ENCODE measurements around the gene LEFTY1. TPM values are rescaled to one million over a fixed set of nuclear protein-coding genes. Genes with fewer than 3 reads are reported as not detected.

Gene LEFTY1
- total RNA-seq, 2 experiments from 2014 or later: not detected

- peaks cover 73% of the 10 kb centered on the region for H3K4me1 Mint-ChIP-seq (ENCODE audit: low read depth)
- CTCF ChIA-PET: interaction anchor here (1.0 to 8.0 kb wide), 6 partner anchors 8 to 100 kb away, joined by 3 to 63 read pairs (median 5); partner anchors contain the start of genes PYCR2 and SRP9
- no peak overlapping the region for H3K27ac Mint-ChIP-seq
- ATAC-seq: no peak
- DNase-seq: peak; percentile 53
- no peak overlapping the region for H3K4me3 Mint-ChIP-seq
- no peaks in the 10 kb centered on the region for H3K27me3 Mint-ChIP-seq (ENCODE audit: low read depth)
- H3K36me3 Mint-ChIP-seq (ENCODE audit: low read depth): peaks cover 58% of the 10 kb centered on the region
- H3K9me3 Mint-ChIP-seq (ENCODE audit: insufficient read depth): no peaks in the 10 kb centered on the region
- POLR2A ChIA-PET: interaction anchor here (0.6 to 1.0 kb wide), 2 partner anchors 27 to 185 kb away, joined by 3 to 4 read pairs; partner anchors contain the start of gene H3-3A
Observed at GRCh38 chr1:225877580-225877979, 11.4 kb downstream of the LEFTY1 start.

- DNase-seq: no peak
- Mint-ChIP-seq H3K27ac (no peak overlapping the region), H3K4me1 (ENCODE audit: low read depth) (peaks cover 73% of the 10 kb centered on the region), H3K4me3 (no peak overlapping the region), H3K36me3 (ENCODE audit: low read depth) (peaks cover 59% of the 10 kb centered on the region), H3K9me3 (ENCODE audit: insufficient read depth) (no peaks in the 10 kb centered on the region), H3K27me3 (ENCODE audit: low read depth) (no peaks in the 10 kb centered on the region)
- CTCF ChIA-PET: interaction anchor here (0.8 to 8.0 kb wide), 7 partner anchors 8 to 99 kb away, joined by 3 to 63 read pairs (median 5); partner anchors contain the start of genes PYCR2 and SRP9
- POLR2A ChIA-PET: interaction anchor here (0.6 to 1.0 kb wide), 2 partner anchors 28 to 186 kb away, joined by 3 to 4 read pairs; partner anchors contain the start of gene H3-3A
- no peak for ATAC-seq
Observed at GRCh38 chr1:225876900-225877510, 11.9 kb downstream of the LEFTY1 start.

- no peak for ATAC-seq
- Mint-ChIP-seq H3K4me3 (no peak overlapping the region), H3K4me1 (ENCODE audit: low read depth) (peaks cover 69% of the 10 kb centered on the region), H3K27me3 (ENCODE audit: low read depth) (no peaks in the 10 kb centered on the region), H3K9me3 (ENCODE audit: insufficient read depth) (no peaks in the 10 kb centered on the region), H3K36me3 (ENCODE audit: low read depth) (peaks cover 70% of the 10 kb centered on the region), H3K27ac (no peak overlapping the region)
- no peak for DNase-seq
- CTCF ChIA-PET: no interaction called here
- POLR2A ChIA-PET: no interaction called here
Observed at GRCh38 chr1:225875044-225875815, 13.7 kb downstream of the LEFTY1 start.

DNA sequence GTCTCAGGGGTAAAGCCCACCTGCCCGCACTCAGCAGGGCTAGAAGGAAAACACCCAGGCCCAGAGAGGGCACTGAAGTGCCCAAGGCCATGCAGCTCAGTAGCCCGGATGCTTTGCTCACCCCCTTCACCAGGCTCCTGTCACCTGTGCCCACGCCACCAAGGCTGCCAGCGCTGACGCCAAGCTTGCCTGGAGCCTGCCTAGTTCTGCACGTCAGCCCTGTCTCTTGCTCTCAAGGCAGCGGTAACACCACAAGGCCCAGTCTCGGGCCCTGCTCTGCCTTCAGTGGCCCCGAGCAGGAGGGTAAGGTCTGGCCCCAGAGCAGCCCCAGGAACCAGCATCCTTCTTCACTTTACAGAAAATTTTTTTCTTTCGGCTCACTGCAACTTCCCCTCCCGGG lies 14.5 kb downstream of the LEFTY1 start:
- Mint-ChIP-seq H3K27me3 (ENCODE audit: low read depth) (no peaks in the 10 kb centered on the region), H3K9me3 (ENCODE audit: insufficient read depth) (no peaks in the 10 kb centered on the region), H3K36me3 (ENCODE audit: low read depth) (peaks cover 66% of the 10 kb centered on the region), H3K4me3 (no peak overlapping the region), H3K27ac (no peak overlapping the region), H3K4me1 (ENCODE audit: low read depth) (peaks cover 61% of the 10 kb centered on the region)
- DNase-seq (no peak), ATAC-seq (no peak)
- ChIA-PET POLR2A (interaction anchor here (0.5 to 0.8 kb wide), 2 partner anchors 9 to 68 kb away, joined by 3 read pairs; no protein-coding TSS in a partner anchor), CTCF (no interaction called here)

- POLR2A ChIA-PET: interaction anchor here (0.8 kb wide), 1 partner anchor 10 kb away, joined by 3 read pairs; no protein-coding TSS in a partner anchor
- no peak overlapping the region for H3K27ac Mint-ChIP-seq
- peaks cover 68% of the 10 kb centered on the region for H3K36me3 Mint-ChIP-seq (ENCODE audit: low read depth)
- H3K4me1 Mint-ChIP-seq (ENCODE audit: low read depth): peaks cover 53% of the 10 kb centered on the region
- no peaks in the 10 kb centered on the region for H3K27me3 Mint-ChIP-seq (ENCODE audit: low read depth)
- ATAC-seq (no peak), DNase-seq (no peak)
- H3K4me3 Mint-ChIP-seq: no peak overlapping the region
- CTCF ChIA-PET: interaction anchor here (1.0 kb wide), 1 partner anchor 95 kb away, joined by 3 read pairs; the partner anchor contains the start of gene SRP9
- no peaks in the 10 kb centered on the region for H3K9me3 Mint-ChIP-seq (ENCODE audit: insufficient read depth)
Observed at GRCh38 chr1:225873281-225873850, 15.6 kb downstream of the LEFTY1 start.

- ChIA-PET POLR2A (interaction anchor here (1.3 to 1.5 kb wide), 2 partner anchors 10 to 94 kb away, joined by 5 read pairs; partner anchors contain the start of genes SRP9 and TMEM63A), CTCF (interaction anchor here (0.5 to 1.5 kb wide), 4 partner anchors 10 to 1551 kb away, joined by 3 to 4 read pairs (median 3); partner anchors contain the start of gene TMEM63A)
- ATAC-seq: no peak
- Mint-ChIP-seq H3K27ac (peak overlapping the region; percentile 43), H3K4me3 (no peak overlapping the region), H3K36me3 (ENCODE audit: low read depth) (peaks cover 69% of the 10 kb centered on the region), H3K4me1 (ENCODE audit: low read depth) (peaks cover 53% of the 10 kb centered on the region), H3K9me3 (ENCODE audit: insufficient read depth) (no peaks in the 10 kb centered on the region), H3K27me3 (ENCODE audit: low read depth) (no peaks in the 10 kb centered on the region)
- DNase-seq: no peak
Observed at GRCh38 chr1:225872075-225872430, 16.9 kb downstream of the LEFTY1 start.

- ChIA-PET POLR2A (interaction anchor here (1.3 to 1.5 kb wide), 2 partner anchors 10 to 93 kb away, joined by 5 read pairs; partner anchors contain the start of genes SRP9 and TMEM63A), CTCF (interaction anchor here (0.5 to 2.1 kb wide), 6 partner anchors 9 to 1551 kb away, joined by 3 to 6 read pairs (median 4); partner anchors contain the start of gene TMEM63A)
- DNase-seq: no peak
- Mint-ChIP-seq H3K36me3 (ENCODE audit: low read depth) (peaks cover 72% of the 10 kb centered on the region), H3K9me3 (ENCODE audit: insufficient read depth) (no peaks in the 10 kb centered on the region), H3K27ac (peak overlapping the region; percentile 43), H3K4me1 (ENCODE audit: low read depth) (peaks cover 56% of the 10 kb centered on the region), H3K27me3 (ENCODE audit: low read depth) (no peaks in the 10 kb centered on the region), H3K4me3 (no peak overlapping the region)
- ATAC-seq: no peak
Observed at GRCh38 chr1:225871359-225872074, 17.4 kb downstream of the LEFTY1 start.

GRCh38 chr1:225870911-225871310 lies 18.0 kb downstream of the LEFTY1 start:
- ChIA-PET CTCF (interaction anchor here (1.0 to 2.1 kb wide), 4 partner anchors 10 to 41 kb away, joined by 3 to 6 read pairs (median 4); partner anchors contain the start of gene TMEM63A), POLR2A (no interaction called here)
- ATAC-seq: no peak
- peaks cover 73% of the 10 kb centered on the region for H3K36me3 Mint-ChIP-seq (ENCODE audit: low read depth)
- H3K27me3 Mint-ChIP-seq (ENCODE audit: low read depth): no peaks in the 10 kb centered on the region
- no peak for DNase-seq
- H3K27ac Mint-ChIP-seq: no peak overlapping the region
- H3K4me3 Mint-ChIP-seq: no peak overlapping the region
- peaks cover 56% of the 10 kb centered on the region for H3K4me1 Mint-ChIP-seq (ENCODE audit: low read depth)
- H3K9me3 Mint-ChIP-seq (ENCODE audit: insufficient read depth): no peaks in the 10 kb centered on the region

- Mint-ChIP-seq H3K27ac (no peak overlapping the region), H3K36me3 (ENCODE audit: low read depth) (peaks cover 78% of the 10 kb centered on the region), H3K9me3 (ENCODE audit: insufficient read depth) (no peaks in the 10 kb centered on the region), H3K4me1 (ENCODE audit: low read depth) (peaks cover 62% of the 10 kb centered on the region), H3K4me3 (no peak overlapping the region), H3K27me3 (ENCODE audit: low read depth) (no peaks in the 10 kb centered on the region)
- ChIA-PET CTCF (no interaction called here), POLR2A (no interaction called here)
- DNase-seq (no peak), ATAC-seq (no peak)
Observed at GRCh38 chr1:225868631-225869330, 20.2 kb downstream of the LEFTY1 start.

DNA sequence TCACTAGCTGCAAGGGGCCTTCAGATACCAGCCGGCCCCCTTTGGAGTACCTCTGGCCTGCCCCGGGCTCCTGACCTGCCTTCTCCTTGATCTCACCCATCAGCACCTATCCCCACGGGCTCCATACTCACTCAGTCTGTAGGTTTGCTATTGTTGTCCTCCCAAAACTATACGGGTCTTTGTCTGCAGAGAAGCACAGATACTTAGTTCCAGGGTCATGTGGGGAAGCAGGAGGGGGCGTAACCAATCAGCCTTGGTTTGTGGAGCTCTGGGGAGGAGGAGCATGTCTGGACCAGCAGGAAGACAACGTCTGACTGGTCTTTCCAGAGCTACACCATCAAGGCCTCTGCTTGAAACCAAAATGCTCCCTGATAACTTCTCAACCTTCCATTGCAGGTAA lies 22.0 kb downstream of the LEFTY1 start:
- Mint-ChIP-seq H3K9me3 (ENCODE audit: insufficient read depth) (no peaks in the 10 kb centered on the region), H3K4me3 (peak overlapping the region; percentile 38), H3K27ac (peak overlapping the region; percentile 76), H3K36me3 (ENCODE audit: low read depth) (peaks cover 78% of the 10 kb centered on the region), H3K27me3 (ENCODE audit: low read depth) (no peaks in the 10 kb centered on the region), H3K4me1 (ENCODE audit: low read depth) (peaks cover 52% of the 10 kb centered on the region)
- no peak for ATAC-seq
- POLR2A ChIA-PET: interaction anchor here (0.6 to 1.5 kb wide), 3 partner anchors 15 to 90 kb away, joined by 3 to 4 read pairs (median 3); partner anchors contain the start of genes SRP9 and TMEM63A
- no peak for DNase-seq
- CTCF ChIA-PET: interaction anchor here (1.0 to 2.4 kb wide), 3 partner anchors 14 to 43 kb away, joined by 4 to 9 read pairs (median 7); partner anchors contain the start of gene TMEM63A

All from activated CD8-positive, alpha-beta T cell treated with anti-CD3 and anti-CD28 coated beads, Interleukin-2, amount 10 ng/mL, durations not matched to agents 7 days and 5 days (primary cell).